Measurements from ENCODE around the gene ILF2.

The ILF2 gene

DNA sequence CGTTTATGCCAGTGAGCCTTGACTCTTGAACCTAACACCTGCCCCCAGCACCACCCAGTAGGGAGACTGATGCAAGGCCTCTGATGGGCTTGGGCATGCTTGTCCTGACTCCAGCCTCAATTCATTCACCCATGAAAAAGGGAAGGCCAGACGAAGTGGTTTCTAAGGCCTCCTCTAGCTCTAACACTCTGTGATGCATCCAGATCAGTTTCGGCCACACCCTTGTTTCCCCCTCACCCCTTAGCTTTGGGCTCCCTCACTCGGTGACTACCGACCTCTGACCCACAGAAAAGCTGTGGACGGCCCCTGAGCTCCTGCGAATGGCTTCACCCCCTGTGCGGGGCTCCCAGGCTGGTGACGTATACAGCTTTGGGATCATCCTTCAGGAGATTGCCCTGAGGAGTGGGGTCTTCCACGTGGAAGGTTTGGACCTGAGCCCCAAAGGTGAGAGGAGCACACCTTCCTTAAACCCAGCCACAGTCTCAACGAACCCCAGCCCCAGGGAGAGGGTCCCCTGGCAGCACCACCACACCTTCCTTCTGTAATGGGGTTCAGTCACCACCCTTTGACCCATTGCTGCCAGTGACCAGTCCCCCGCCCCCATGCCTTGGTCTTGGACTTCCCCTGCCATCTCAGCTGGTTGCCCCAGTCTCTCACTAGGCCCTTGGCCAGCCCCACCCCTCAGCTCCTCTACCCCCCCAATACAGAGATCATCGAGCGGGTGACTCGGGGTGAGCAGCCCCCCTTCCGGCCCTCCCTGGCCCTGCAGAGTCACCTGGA lies 16.7 kb upstream of the ILF2 start:
- Histone ChIP-seq H3K4me3 (ENCODE audit: low read depth in 1 of 2, low read length in 2 of 2) (no peak overlapping the region), H4K20me1 (ENCODE audit: insufficient read depth, low read length) (no peaks in the 10 kb centered on the region), H3K9me3 (ENCODE audit: insufficient read depth, low read length, severe bottlenecking) (no peaks in the 10 kb centered on the region), H3K4me1 (ENCODE audit: insufficient read depth, low read length) (peaks cover 9% of the 10 kb centered on the region; the same call in 1 of the 2 replicates), H3K27me3 (ENCODE audit: insufficient read depth, low read length, poor library complexity) (peaks cover 16% of the 10 kb centered on the region), H3K4me2 (ENCODE audit: insufficient read depth, low read length) (no peak overlapping the region), H3K79me2 (ENCODE audit: insufficient read depth, low read length) (no peaks in the 10 kb centered on the region), H2AFZ (ENCODE audit: low read depth, low read length) (no peak overlapping the region), H3K9ac (ENCODE audit: low read depth, low read length) (no peak overlapping the region), H3K36me3 (ENCODE audit: insufficient read depth, low read length) (no peaks in the 10 kb centered on the region), H3K27ac (ENCODE audit: low read length) (no peak overlapping the region)
- no peak for DNase-seq
- no peak for ATAC-seq (ENCODE audit: insufficient read depth, low read depth)
- no peak for TF ChIP-seq CTCF (IDR thresholded peaks at IDR 0.05; ENCODE audit: borderline replicate concordance, extremely low read depth, low read length, poor library complexity, severe bottlenecking)
- no peak for TF ChIP-seq EZH2 (IDR thresholded peaks at IDR 0.05; ENCODE audit: borderline replicate concordance, low read depth, low read length, severe bottlenecking)

GRCh38 chr1:153685544-153686340 lies 14.9 kb upstream of the ILF2 start:
- no peaks in the 10 kb centered on the region for H3K36me3 ChIP-seq (ENCODE audit: insufficient read depth, low read length)
- no peak overlapping the region for H3K4me2 ChIP-seq (ENCODE audit: insufficient read depth, low read length)
- TF ChIP-seq CTCF (IDR thresholded peaks at IDR 0.05; ENCODE audit: borderline replicate concordance, extremely low read depth, low read length, poor library complexity, severe bottlenecking): no peak
- no peak for TF ChIP-seq EZH2 (IDR thresholded peaks at IDR 0.05; ENCODE audit: borderline replicate concordance, low read depth, low read length, severe bottlenecking)
- no peaks in the 10 kb centered on the region for H4K20me1 ChIP-seq (ENCODE audit: insufficient read depth, low read length)
- no peak overlapping the region for H2AFZ ChIP-seq (ENCODE audit: low read depth, low read length)
- H3K27me3 ChIP-seq (ENCODE audit: insufficient read depth, low read length, poor library complexity): peaks cover 22% of the 10 kb centered on the region
- 0 out of 2 replicates have a peak, but pooled peaks cover 3% of the 10 kb centered on the region for H3K4me1 ChIP-seq (ENCODE audit: insufficient read depth, low read length)
- no peaks in the 10 kb centered on the region for H3K9me3 ChIP-seq (ENCODE audit: insufficient read depth, low read length, severe bottlenecking)
- ATAC-seq (ENCODE audit: insufficient read depth, low read depth) (no peak), DNase-seq (no peak)
- H3K79me2 ChIP-seq (ENCODE audit: insufficient read depth, low read length): no peaks in the 10 kb centered on the region
- no peak overlapping the region for H3K27ac ChIP-seq (ENCODE audit: low read length)
- no peak overlapping the region for H3K4me3 ChIP-seq (ENCODE audit: low read depth in 1 of 2, low read length in 2 of 2)
- no peak overlapping the region for H3K9ac ChIP-seq (ENCODE audit: low read depth, low read length)

GRCh38 chr1:153684892-153685291 lies 14.1 kb upstream of the ILF2 start:
- no peak overlapping the region for H2AFZ ChIP-seq (ENCODE audit: low read depth, low read length)
- no peak for ATAC-seq (ENCODE audit: insufficient read depth, low read depth)
- H3K4me1 ChIP-seq (ENCODE audit: insufficient read depth, low read length): no peaks in the 10 kb centered on the region
- H3K4me3 ChIP-seq (ENCODE audit: low read depth in 1 of 2, low read length in 2 of 2): no peak overlapping the region
- H3K9me3 ChIP-seq (ENCODE audit: insufficient read depth, low read length, severe bottlenecking): no peaks in the 10 kb centered on the region
- H3K9ac ChIP-seq (ENCODE audit: low read depth, low read length): no peak overlapping the region
- H3K27ac ChIP-seq (ENCODE audit: low read length): no peak overlapping the region
- no peak overlapping the region for H3K4me2 ChIP-seq (ENCODE audit: insufficient read depth, low read length)
- TF ChIP-seq CTCF (IDR thresholded peaks at IDR 0.05; ENCODE audit: borderline replicate concordance, extremely low read depth, low read length, poor library complexity, severe bottlenecking) (no peak), EZH2 (IDR thresholded peaks at IDR 0.05; ENCODE audit: borderline replicate concordance, low read depth, low read length, severe bottlenecking) (no peak)
- peaks cover 25% of the 10 kb centered on the region for H3K27me3 ChIP-seq (ENCODE audit: insufficient read depth, low read length, poor library complexity)
- H3K36me3 ChIP-seq (ENCODE audit: insufficient read depth, low read length): no peaks in the 10 kb centered on the region
- H4K20me1 ChIP-seq (ENCODE audit: insufficient read depth, low read length): no peaks in the 10 kb centered on the region
- no peaks in the 10 kb centered on the region for H3K79me2 ChIP-seq (ENCODE audit: insufficient read depth, low read length)
- DNase-seq: no peak

Measured in DND-41 (cell line).